Pancreas (tissue), 10 donors: ENCODE measurements around the gene CDH20. TPM values are rescaled to one million over a fixed set of nuclear protein-coding genes. Genes with fewer than 3 reads are reported as not detected.

Experiments
- ATAC-seq, 4 donors: fragments of 200-7000 bp; cut with Tn5 transposase; one replicate each; pipeline versions ENCODE4 v1.8.0 to v1.9.1; 2020; ENCODE audit warnings: mild to moderate bottlenecking in 4 of 4, moderate library complexity in 4 of 4
- DNase-seq, 6 donors: peaks; one replicate each; pipeline ENCODE4 v3.0.0-alpha.2; 2020
- FAIRE-seq: peaks from 2 replicates; lab custom pipeline; 2012; peaks lifted over from hg19 to GRCh38; lab: Jason Lieb, UNC
- H3K27ac ChIP-seq, 4 donors: fragments of 200-600 bp; sonication (generic); 1 replicate in 3 of 4; 2 replicates in 1 of 4; pipeline versions ENCODE4 v1.5.0 to v1.8.0; 2020
- H3K27me3 ChIP-seq, 4 donors: fragments of 200-600 bp; one replicate each; pipeline ENCODE4 v1.8.0; 2021
- H3K36me3 ChIP-seq, 3 donors: fragments of 200-600 bp; sonication (generic) in 1 of 3; one replicate each; pipeline versions ENCODE4 v1.5.0 to v1.8.0; 2020 to 2021
- H3K4me1 ChIP-seq, 3 donors: fragments of 200-600 bp; one replicate each; pipeline ENCODE4 v1.8.0; 2021
- H3K4me3 ChIP-seq, 4 donors: fragments of 200-600 bp; sonication (generic) in 2 of 4; one replicate each; pipeline versions ENCODE4 v1.5.0 to v1.8.0; 2020 to 2021
- H3K9me3 ChIP-seq, 4 donors: fragments of 200-600 bp; one replicate each; pipeline ENCODE4 v1.8.0; 2021
- CTCF ChIP-seq, 4 donors: fragments of 200-600 bp; sonication (generic) in 3 of 4; IDR thresholded peaks; one replicate each; pipeline versions ENCODE4 v1.5.0 to v1.8.0; 2021; ENCODE audit warnings: antibody characterized with exemption in 4 of 4
- WGBS, 2 donors: extraction: QIAGEN DNeasy Blood & Tissue Kit; methylation state at CpG; one replicate each; pipeline ENCODE4 v1.1.7; 2013; 5-methylcytosine and 5-hydroxymethylcytosine counted together
- intact Hi-C, 3 donors: fragments of 100-400 bp; cut with DNase I; formaldehyde crosslinking; loops; one replicate each; pipeline versions ENCODE4 v1.11.1 to v1.14.2; 2022
- polyA plus RNA-seq, 2 donors: library from polyadenylated mRNA; stranded (reverse); fragments of 200-250 nt; gene quantifications; one replicate each; pipeline ENCODE4 v1.2.3, GENCODE V29; 2013
- total RNA-seq, 6 donors: library from RNA; stranded (reverse); fragmentation: NEBNext Ultra II Directional in 4 of 6; extraction: Animal tissue kit (Norgen Biotek cat#: 25700) in 4 of 6; gene quantifications; one replicate each; pipeline versions ENCODE4 v1.2.1 to v1.2.4, GENCODE V29; 2021 to 2023
- donor health status: healthy with polysubstance abuse.
- donor health status: DM: no; HTN: no; CAD: no; lungs with moderate emphysema.
- donor health status: DM: no; HTN: no; CAD: no.
- donor health status: control.
- donor health status: control.
- donor health status: Bipolar disorder and iron deficiency.
- donor health status: DM: yes; HTN: yes; CAD: no.
- donor health status: DM: no; HTN: no; CAD: no.
- donor health status: DM: no; HTN: no; CAD: no.
- donor health status: DM: yes; HTN: yes; CAD: no.

CDH20 gene
- total and polyA plus RNA-seq, 8 donors = 0.02 to 0.17 TPM; not detected in 6

- no peak for ATAC-seq
- DNase-seq = no peak
- Histone ChIP-seq H3K36me3 (no peaks in the 10 kb centered on the region), H3K27me3 (no peaks in the 10 kb centered on the region), H3K4me3 (no peak overlapping the region), H3K27ac (no peak overlapping the region), H3K4me1 (no peaks in the 10 kb centered on the region), H3K9me3 (no peaks in the 10 kb centered on the region)
- no peak for FAIRE-seq
- no peak for TF ChIP-seq CTCF (IDR thresholded peaks at IDR 0.05)
- intact Hi-C loops = no loop called here
- WGBS, 2 donors = 64 to 72% methylated on average over 4 of the region's 4 CpGs
Measured at GRCh38 chr18:61553045-61553659, 219.9 kb downstream of the CDH20 start.

- intact Hi-C loops = no loop called here
- Histone ChIP-seq H3K27me3 (no peaks in the 10 kb centered on the region), H3K4me1 (no peaks in the 10 kb centered on the region), H3K4me3 (peak overlapping the region in 2 of 4 donors; percentile 3 to 24), H3K27ac (no peak overlapping the region), H3K36me3 (no peaks in the 10 kb centered on the region), H3K9me3 (no peaks in the 10 kb centered on the region)
- FAIRE-seq (no peak), ATAC-seq (peak in 3 of 4 donors; percentile 73 to 80 (median 80)), DNase-seq (peak in 5 of 6 donors; percentile 13 to 46 (median 35))
- no peak for TF ChIP-seq CTCF (IDR thresholded peaks at IDR 0.05)
- 66 to 70% methylated on average over 67 of the region's 67 CpGs for WGBS, 2 donors
Measured at GRCh38 chr18:61554117-61554776, 221.0 kb downstream of the CDH20 start.

- 83 to 85% methylated on average over 4 of the region's 4 CpGs for WGBS, 2 donors
- H3K27me3 ChIP-seq = no peaks in the 10 kb centered on the region
- no peak overlapping the region for H3K4me3 ChIP-seq
- DNase-seq (no peak), FAIRE-seq (no peak), ATAC-seq (no peak)
- no peak for TF ChIP-seq CTCF (IDR thresholded peaks at IDR 0.05)
- H3K4me1 ChIP-seq = no peaks in the 10 kb centered on the region
- intact Hi-C loops = no loop called here
- no peak overlapping the region for H3K27ac ChIP-seq
- H3K9me3 ChIP-seq = no peaks in the 10 kb centered on the region
- no peaks in the 10 kb centered on the region for H3K36me3 ChIP-seq
Measured at GRCh38 chr18:61554946-61555361, 221.7 kb downstream of the CDH20 start.

- 57 to 63% methylated on average over 3 of the region's 3 CpGs for WGBS, 2 donors
- H3K27ac ChIP-seq = no peak overlapping the region
- no peak for FAIRE-seq
- no peak for ATAC-seq
- no peaks in the 10 kb centered on the region for H3K27me3 ChIP-seq
- H3K4me1 ChIP-seq = no peaks in the 10 kb centered on the region
- TF ChIP-seq CTCF (IDR thresholded peaks at IDR 0.05) = no peak
- H3K9me3 ChIP-seq = no peaks in the 10 kb centered on the region
- intact Hi-C loops = no loop called here
- no peak overlapping the region for H3K4me3 ChIP-seq
- DNase-seq = no peak
- H3K36me3 ChIP-seq = no peaks in the 10 kb centered on the region
Measured at GRCh38 chr18:61556316-61556715, 223.1 kb downstream of the CDH20 start.

- Histone ChIP-seq H3K36me3 (no peaks in the 10 kb centered on the region), H3K4me1 (no peaks in the 10 kb centered on the region), H3K4me3 (no peak overlapping the region), H3K27ac (no peak overlapping the region), H3K27me3 (no peaks in the 10 kb centered on the region), H3K9me3 (no peaks in the 10 kb centered on the region)
- TF ChIP-seq CTCF (IDR thresholded peaks at IDR 0.05) = no peak
- DNase-seq = no peak
- ATAC-seq = no peak
- no peak for FAIRE-seq
- intact Hi-C loops = no loop called here
- WGBS, 2 donors = 43 to 55% methylated on average over 2 of the region's 2 CpGs
Measured at GRCh38 chr18:61556862-61557261, 223.6 kb downstream of the CDH20 start.
